Liver (tissue), 3 donors: ENCODE data around the gene TMEM114.

Experiments
- ATF3 ChIP-seq: IDR thresholded peaks from 2 replicates; pipeline ENCODE4 v1.6.1; 2016; ENCODE audit warnings: antibody characterized with exemption
- CTCF ChIP-seq: fragments of 150-350 bp; IDR thresholded peaks from 2 replicates; pipeline ENCODE4 v1.5.1; 2017; ENCODE audit warnings: improper control_type of control experiment, low read depth, low read length; ENCODE audit not compliant: missing input control
- EGR1 ChIP-seq, 2 donors: IDR thresholded peaks; 2 replicates each; pipeline ENCODE4 v1.6.1; 2016 to 2018; ENCODE audit warnings: antibody characterized with exemption in 2 of 2, low read depth in 2 of 2
- FOXA1 ChIP-seq: IDR thresholded peaks from 2 replicates; pipeline ENCODE4 v1.6.1; 2016; ENCODE audit warnings: antibody characterized with exemption
- GABPA ChIP-seq, 2 donors: IDR thresholded peaks in 1 of 2; conservative IDR thresholded peaks in 1 of 2; 2 replicates each; pipeline ENCODE4 v1.6.1; 2016; ENCODE audit warnings: antibody characterized with exemption in 2 of 2, mild to moderate bottlenecking in 1 of 2, moderate library complexity in 1 of 2
- HNF4G ChIP-seq: IDR thresholded peaks from 2 replicates; pipeline ENCODE4 v1.6.1; 2016; ENCODE audit warnings: antibody characterized with exemption
- JUND ChIP-seq, 2 donors: IDR thresholded peaks; 2 replicates each; pipeline ENCODE4 v1.6.1; 2016; ENCODE audit warnings: antibody characterized with exemption in 2 of 2
- MAX ChIP-seq: IDR thresholded peaks from 2 replicates; pipeline ENCODE4 v1.6.1; 2016; ENCODE audit warnings: antibody characterized with exemption
- RAD21 ChIP-seq, 2 donors: IDR thresholded peaks; 2 replicates each; pipeline ENCODE4 v1.6.1; 2016; ENCODE audit warnings: antibody characterized with exemption in 2 of 2, mild to moderate bottlenecking in 2 of 2
- REST ChIP-seq: IDR thresholded peaks from 2 replicates; pipeline ENCODE4 v1.6.1; 2016; ENCODE audit warnings: antibody characterized with exemption, mild to moderate bottlenecking
- SP1 ChIP-seq: IDR thresholded peaks from 2 replicates; pipeline ENCODE4 v1.6.1; 2018; ENCODE audit warnings: antibody characterized with exemption, mild to moderate bottlenecking
- TAF1 ChIP-seq: conservative IDR thresholded peaks from 2 replicates; pipeline ENCODE4 v1.6.1; 2016; ENCODE audit warnings: antibody characterized with exemption, mild to moderate bottlenecking
- YY1 ChIP-seq: IDR thresholded peaks from 2 replicates; pipeline ENCODE4 v1.6.1; 2016; ENCODE audit warnings: antibody characterized with exemption, mild to moderate bottlenecking
- ZBTB33 ChIP-seq: IDR thresholded peaks from 2 replicates; pipeline ENCODE4 v1.6.1; 2016; ENCODE audit warnings: antibody characterized with exemption
- donor health status: healthy.
- donor health status: healthy.

- TF ChIP-seq REST (no peak), SP1 (no peak), CTCF (no peak), GABPA (IDR thresholded peaks at IDR 0.05 in 1 of 2, conservative IDR thresholded peaks at IDR 0.05 in 1 of 2) (no peak), MAX (no peak), ZBTB33 (no peak), JUND (IDR thresholded peaks at IDR 0.05) (no peak), RAD21 (IDR thresholded peaks at IDR 0.05) (no peak), ATF3 (no peak), YY1 (no peak), TAF1 (no peak), HNF4G (no peak), EGR1 (IDR thresholded peaks at IDR 0.05; ENCODE audit: low read depth in 2 of 2) (no peak), FOXA1 (no peak)
Observed at GRCh38 chr16:8621222-8621571, 30.9 kb upstream of the TMEM114 start.
